ENCODE measurements around the gene KISS1R. TPM values are rescaled to one million over a fixed set of nuclear protein-coding genes. Genes with fewer than 3 reads are reported as not detected.

KISS1R gene
- total RNA-seq, 1 donor from 2014 or later: not detected

GRCh38 chr19:966485-967088, 49.5 kb downstream of the KISS1R start:
- DNase-seq (ENCODE audit: low read depth): peak; percentile 43

Other genes with a start within 250 kb of the KISS1R start
- gene FSTL3, start 240.9 kb upstream of the KISS1R start, total RNA-seq: 157 and 175 TPM in 2 replicates
- gene PRSS57, start 221.9 kb upstream of the KISS1R start, total RNA-seq: not detected in 2 replicates
- gene PALM, start 208.4 kb upstream of the KISS1R start, total RNA-seq: 4.8 and 7.8 TPM in 2 replicates
- 2.3 and 2.9 TPM in 2 replicates for gene MISP, start 166.2 kb upstream of the KISS1R start, total RNA-seq
- 89.0 and 105 TPM in 2 replicates for gene PTBP1, start 119.9 kb upstream of the KISS1R start, total RNA-seq
- gene PLPPR3, start 95.4 kb upstream of the KISS1R start, total RNA-seq: 0.16 and 0.26 TPM in 2 replicates
- gene AZU1, start 89.5 kb upstream of the KISS1R start, total RNA-seq: not detected in 2 replicates
- not detected in 2 replicates for gene PRTN3, start 76.3 kb upstream of the KISS1R start, total RNA-seq
- not detected in 2 replicates for gene ELANE, start 65.0 kb upstream of the KISS1R start, total RNA-seq
- gene CFD, start 57.7 kb upstream of the KISS1R start, total RNA-seq: 0.16 and 0.57 TPM in 2 replicates
- 27.7 and 31.2 TPM in 2 replicates for gene MED16, start 24.1 kb upstream of the KISS1R start, total RNA-seq
- gene RNU6-9, start 23.8 kb upstream of the KISS1R start, total RNA-seq: not detected in 2 replicates
- 51.8 and 53.6 TPM in 2 replicates for gene R3HDM4, start 4.1 kb upstream of the KISS1R start, total RNA-seq
- gene ARID3A, start 8.7 kb downstream of the KISS1R start, total RNA-seq: 3.2 and 3.5 TPM in 2 replicates
- gene WDR18, start 67.0 kb downstream of the KISS1R start, total RNA-seq: 34.2 and 42.9 TPM in 2 replicates
- 0.05 and 0.16 TPM in 2 replicates for gene GRIN3B, start 83.1 kb downstream of the KISS1R start, total RNA-seq
- 182 and 198 TPM in 2 replicates for gene TMEM259, start 103.8 kb downstream of the KISS1R start, total RNA-seq
- gene RNU6-2, start 104.2 kb downstream of the KISS1R start, total RNA-seq: not detected in 2 replicates
- 88.1 and 92.4 TPM in 2 replicates for gene CNN2, start 109.3 kb downstream of the KISS1R start, total RNA-seq
- 41.9 and 43.0 TPM in 2 replicates for gene ABCA7, start 122.8 kb downstream of the KISS1R start, total RNA-seq
- gene ARHGAP45, start 149.8 kb downstream of the KISS1R start, total RNA-seq: 0.21 and 0.68 TPM in 2 replicates
- 213 and 240 TPM in 2 replicates for gene POLR2E, start 178.0 kb downstream of the KISS1R start, total RNA-seq
- gene GPX4, start 186.7 kb downstream of the KISS1R start, total RNA-seq: 475 and 493 TPM in 2 replicates

Data from myocyte (in vitro differentiated cells).